Dendritic cell treated with granulocyte-macrophage colony-stimulating factor and Interleukin-4, amounts not matched to agents 40 ng/mL and 50 ng/mL, for 4 days (primary cell): ENCODE measurements around the gene SLFN5.
A peak's percentile ranks its signal among the peaks of the same experiment; 100 is the strongest.
"Not testable (repeated sequence)": the region's sequence is repeated elsewhere in the genome, so short reads cannot be mapped to it uniquely, and the experiment has no call there.

ENCODE experiments used
- H3K27ac Mint-ChIP-seq: one replicate; pipeline ENCODE4 v1.8.0; 2022; ENCODE audit warnings: mild to moderate bottlenecking, mixed read lengths
- H3K27me3 Mint-ChIP-seq: one replicate; pipeline ENCODE4 v1.8.0; 2022; ENCODE audit warnings: mild to moderate bottlenecking, mixed read lengths
- H3K36me3 Mint-ChIP-seq: one replicate; pipeline ENCODE4 v1.8.0; 2022; ENCODE audit warnings: low read depth, mixed read lengths
- H3K4me1 Mint-ChIP-seq: one replicate; pipeline ENCODE4 v1.8.0; 2022; ENCODE audit warnings: low read depth, mixed read lengths
- H3K4me3 Mint-ChIP-seq: one replicate; pipeline ENCODE4 v1.8.0; 2022; ENCODE audit warnings: mild to moderate bottlenecking, moderate library complexity, mixed read lengths
- H3K9me3 Mint-ChIP-seq: one replicate; pipeline ENCODE4 v1.8.0; 2022; ENCODE audit warnings: mixed read lengths
- intact Hi-C: fragments of 100-400 bp; cut with micrococcal nuclease; formaldehyde crosslinking; loops from one replicate; pipeline ENCODE4 v1.15.0; 2022

Gene SLFN5

GRCh38 chr17:35286120-35286781 is 43.4 kb downstream of the SLFN5 start:
- H3K36me3 Mint-ChIP-seq, result no peaks in the 10 kb centered on the region
- no peak overlapping the region for H3K4me3 Mint-ChIP-seq
- H3K4me1 Mint-ChIP-seq, result peaks cover 23% of the 10 kb centered on the region
- H3K27me3 Mint-ChIP-seq, result peaks cover 59% of the 10 kb centered on the region
- intact Hi-C loops, result loop anchor here (5.0 kb wide), 1 partner anchor 44 kb away; the partner anchor contains the start of gene SLFN5
- H3K27ac Mint-ChIP-seq, result no peak overlapping the region
- no peaks in the 10 kb centered on the region for H3K9me3 Mint-ChIP-seq

GRCh38 chr17:35287286-35287811 is 44.5 kb downstream of the SLFN5 start:
- no peak overlapping the region for H3K27ac Mint-ChIP-seq
- no peak overlapping the region for H3K4me3 Mint-ChIP-seq
- intact Hi-C loops, result loop anchor here (5.0 kb wide), 1 partner anchor 45 kb away; the partner anchor contains the start of gene SLFN5
- peaks cover 63% of the 10 kb centered on the region for H3K27me3 Mint-ChIP-seq
- peaks cover 23% of the 10 kb centered on the region for H3K4me1 Mint-ChIP-seq
- no peaks in the 10 kb centered on the region for H3K9me3 Mint-ChIP-seq
- H3K36me3 Mint-ChIP-seq, result no peaks in the 10 kb centered on the region

- Mint-ChIP-seq H3K4me3 (peak overlapping the region; percentile 63), H3K4me1 (peaks cover 23% of the 10 kb centered on the region), H3K36me3 (no peaks in the 10 kb centered on the region), H3K9me3 (no peaks in the 10 kb centered on the region), H3K27me3 (peaks cover 57% of the 10 kb centered on the region), H3K27ac (no peak overlapping the region)
- intact Hi-C loops, result loop anchor here (5.0 kb wide), 1 partner anchor 47 kb away; the partner anchor contains the start of gene SLFN5
Measured at GRCh38 chr17:35289222-35289621, 46.4 kb downstream of the SLFN5 start.

- Mint-ChIP-seq H3K4me1 (peaks cover 23% of the 10 kb centered on the region), H3K4me3 (no peak overlapping the region), H3K9me3 (peaks cover 10% of the 10 kb centered on the region), H3K27me3 (peaks cover 58% of the 10 kb centered on the region), H3K36me3 (no peaks in the 10 kb centered on the region), H3K27ac (no peak overlapping the region)
- intact Hi-C loops, result no loop called here
Measured at GRCh38 chr17:35291802-35292201, 48.9 kb downstream of the SLFN5 start.

GRCh38 chr17:35293151-35293847 is 50.4 kb downstream of the SLFN5 start:
- intact Hi-C loops, result no loop called here
- Mint-ChIP-seq H3K36me3 (no peaks in the 10 kb centered on the region), H3K27ac (no peak overlapping the region), H3K27me3 (peaks cover 66% of the 10 kb centered on the region), H3K9me3 (peaks cover 18% of the 10 kb centered on the region), H3K4me1 (peaks cover 13% of the 10 kb centered on the region), H3K4me3 (no peak overlapping the region)

- H3K36me3 Mint-ChIP-seq, result no peaks in the 10 kb centered on the region
- H3K9me3 Mint-ChIP-seq, result peaks cover 22% of the 10 kb centered on the region
- no peaks in the 10 kb centered on the region for H3K4me1 Mint-ChIP-seq
- H3K27ac Mint-ChIP-seq, result no peak overlapping the region
- no peak overlapping the region for H3K4me3 Mint-ChIP-seq
- peaks cover 72% of the 10 kb centered on the region for H3K27me3 Mint-ChIP-seq
- intact Hi-C loops, result no loop called here
Measured at GRCh38 chr17:35294756-35295155, 51.9 kb downstream of the SLFN5 start.

- no peak overlapping the region for H3K27ac Mint-ChIP-seq
- H3K9me3 Mint-ChIP-seq, result peaks cover 22% of the 10 kb centered on the region
- no peak overlapping the region for H3K4me3 Mint-ChIP-seq
- H3K27me3 Mint-ChIP-seq, result peaks cover 65% of the 10 kb centered on the region
- H3K4me1 Mint-ChIP-seq, result no peaks in the 10 kb centered on the region
- H3K36me3 Mint-ChIP-seq, result no peaks in the 10 kb centered on the region
- intact Hi-C loops, result no loop called here
Measured at GRCh38 chr17:35295686-35296085, 52.8 kb downstream of the SLFN5 start.

- Mint-ChIP-seq H3K27me3 (peaks cover 57% of the 10 kb centered on the region), H3K36me3 (no peaks in the 10 kb centered on the region), H3K4me1 (no peaks in the 10 kb centered on the region), H3K4me3 (no peak overlapping the region), H3K27ac (no peak overlapping the region), H3K9me3 (peaks cover 31% of the 10 kb centered on the region)
- intact Hi-C loops, result no loop called here
Measured at GRCh38 chr17:35297666-35298065, 54.8 kb downstream of the SLFN5 start.

GRCh38 chr17:35298639-35299038 is 55.8 kb downstream of the SLFN5 start:
- Mint-ChIP-seq H3K4me3 (no peak overlapping the region), H3K9me3 (peaks cover 41% of the 10 kb centered on the region), H3K27me3 (peaks cover 58% of the 10 kb centered on the region), H3K4me1 (no peaks in the 10 kb centered on the region), H3K27ac (no peak overlapping the region), H3K36me3 (no peaks in the 10 kb centered on the region)
- intact Hi-C loops, result no loop called here

GRCh38 chr17:35299135-35299534 is 56.3 kb downstream of the SLFN5 start:
- intact Hi-C loops, result no loop called here
- Mint-ChIP-seq H3K27me3 (peaks cover 60% of the 10 kb centered on the region), H3K4me3 (no peak overlapping the region), H3K9me3 (peaks cover 46% of the 10 kb centered on the region), H3K4me1 (no peaks in the 10 kb centered on the region), H3K27ac (no peak overlapping the region), H3K36me3 (no peaks in the 10 kb centered on the region)

GRCh38 chr17:35309345-35309744 is 66.5 kb downstream of the SLFN5 start:
- Mint-ChIP-seq H3K9me3 (peaks cover 17% of the 10 kb centered on the region), H3K27me3 (peaks cover 32% of the 10 kb centered on the region), H3K4me1 (peaks cover 22% of the 10 kb centered on the region)
- H3K27ac Mint-ChIP-seq, intact Hi-C loops, H3K36me3 Mint-ChIP-seq, H3K4me3 Mint-ChIP-seq: not testable (repeated sequence)

GRCh38 chr17:35312346-35312745 is 69.5 kb downstream of the SLFN5 start:
- Mint-ChIP-seq H3K36me3 (no peaks in the 10 kb centered on the region), H3K4me1 (peaks cover 37% of the 10 kb centered on the region), H3K27ac (no peak overlapping the region), H3K4me3 (no peak overlapping the region), H3K27me3 (peaks cover 24% of the 10 kb centered on the region), H3K9me3 (peaks cover 12% of the 10 kb centered on the region)
- intact Hi-C loops, result loop anchor here (5.0 to 10.0 kb wide), 3 partner anchors 92 to 432 kb away; no protein-coding TSS in a partner anchor

- peaks cover 37% of the 10 kb centered on the region for H3K4me1 Mint-ChIP-seq
- intact Hi-C loops, result loop anchor here (1.0 to 10.0 kb wide), 4 partner anchors 92 to 432 kb away; no protein-coding TSS in a partner anchor
Measured at GRCh38 chr17:35312790-35313711, 70.2 kb downstream of the SLFN5 start.

More at GRCh38 chr17:35312790-35313711, 70.2 kb downstream of the SLFN5 start:
- Mint-ChIP-seq H3K36me3 (no peaks in the 10 kb centered on the region), H3K27ac (peak overlapping the region; percentile 68), H3K27me3 (peaks cover 20% of the 10 kb centered on the region), H3K9me3 (peaks cover 12% of the 10 kb centered on the region), H3K4me3 (peak overlapping the region; percentile 74)
